Stomach (tissue), 9 donors: ENCODE data around the gene ACIN1. TPM values are rescaled to one million over a fixed set of nuclear protein-coding genes. Genes with fewer than 3 reads are reported as not detected.
"Not testable (repeated sequence)": the region's sequence is repeated elsewhere in the genome, so short reads cannot be mapped to it uniquely, and the experiment has no call there.

Experiments
- DNase-seq, 2 donors: peaks; one replicate each; pipeline versions ENCODE4 v3.0.0 to v3.0.0-alpha.2; 2013 to 2019
- H3K27ac ChIP-seq, 5 donors: fragments of 200-600 bp in 4 of 5; sonication (generic) in 4 of 5; one replicate each; pipeline ENCODE4 v1.5.1; 2013 to 2019; ENCODE audit warnings: mild to moderate bottlenecking in 1 of 5, moderate library complexity in 1 of 5
- H3K27me3 ChIP-seq, 3 donors: fragments of 200-600 bp; sonication (generic); one replicate each; pipeline ENCODE4 v1.5.1; 2017 to 2019; ENCODE audit warnings: mixed run types in 1 of 3
- H3K36me3 ChIP-seq, 4 donors: fragments of 200-600 bp; sonication (generic); 1 replicate in 3 of 4; 2 replicates in 1 of 4; pipeline ENCODE4 v1.5.1; 2016 to 2019
- H3K4me1 ChIP-seq, 4 donors: fragments of 200-600 bp; sonication (generic); one replicate each; pipeline ENCODE4 v1.5.1; 2016 to 2019
- H3K4me3 ChIP-seq, 4 donors: fragments of 200-600 bp; sonication (generic) in 3 of 4; one replicate each; pipeline ENCODE4 v1.5.1; 2016 to 2019; ENCODE audit warnings: mild to moderate bottlenecking in 1 of 4
- H3K9me3 ChIP-seq, 4 donors: fragments of 200-600 bp; sonication (generic); one replicate each; pipeline ENCODE4 v1.5.1; 2016 to 2019
- EP300 ChIP-seq: sonication (generic); formaldehyde crosslinking; IDR thresholded peaks from one replicate; pipeline ENCODE4 v1.6.1; 2017; ENCODE audit warnings: antibody characterized with exemption
- POLR2A ChIP-seq, 4 donors: fragments of 450-650 bp; IDR thresholded peaks; one replicate each; pipeline ENCODE4 v1.6.1; 2016; ENCODE audit warnings: antibody characterized with exemption in 4 of 4, control low read depth in 2 of 4, mild to moderate bottlenecking in 1 of 4, moderate library complexity in 1 of 4
- POLR2AphosphoS5 ChIP-seq, 3 donors: sonication (generic); formaldehyde crosslinking; IDR thresholded peaks; one replicate each; pipeline ENCODE4 v1.6.1; 2016; ENCODE audit warnings: antibody characterized with exemption in 3 of 3
- WGBS, 5 donors: extraction: QIAGEN DNeasy Blood & Tissue Kit in 3 of 5; methylation state at CpG; one replicate each; pipeline versions ENCODE4 v1.1.5 to v1.1.7; 2013 to 2018; 5-methylcytosine and 5-hydroxymethylcytosine counted together
- intact Hi-C: fragments of 100-400 bp; cut with DNase I; formaldehyde crosslinking; loops from one replicate; pipeline ENCODE4 v1.15.1; 2023; ENCODE audit warnings: low total_unique reads
- polyA plus RNA-seq, 3 donors: library from polyadenylated mRNA; stranded (reverse); fragments of 200-250 nt; gene quantifications; one replicate each; pipeline ENCODE4 v1.2.3, GENCODE V29; 2013
- total RNA-seq, 5 donors: library from RNA; depleted of rRNA; stranded (reverse); fragments of >200 nt; gene quantifications; one replicate each; pipeline versions ENCODE4 v1.1.0 to v1.2.3, GENCODE V29; 2014 to 2016
- TF ChIP-seq, protein P1 (sequence below), 7 experiments: fragments of 450-650 bp in 4 of 7; fragments of 200-600 bp in 3 of 7; sonication (generic) in 3 of 7; IDR thresholded peaks; one replicate each; pipeline ENCODE4 v1.5.1; 2016 to 2019; ENCODE audit warnings: antibody characterized with exemption in 7 of 7, control low read depth in 2 of 7, mild to moderate bottlenecking in 1 of 7
- donor health status: healthy with polysubstance abuse.
- donor health status: Bipolar disorder and iron deficiency.
- donor health status: healthy.

Gene ACIN1
- total and polyA plus RNA-seq, 8 donors = 37.1 to 232 (median 117) TPM

DNA sequence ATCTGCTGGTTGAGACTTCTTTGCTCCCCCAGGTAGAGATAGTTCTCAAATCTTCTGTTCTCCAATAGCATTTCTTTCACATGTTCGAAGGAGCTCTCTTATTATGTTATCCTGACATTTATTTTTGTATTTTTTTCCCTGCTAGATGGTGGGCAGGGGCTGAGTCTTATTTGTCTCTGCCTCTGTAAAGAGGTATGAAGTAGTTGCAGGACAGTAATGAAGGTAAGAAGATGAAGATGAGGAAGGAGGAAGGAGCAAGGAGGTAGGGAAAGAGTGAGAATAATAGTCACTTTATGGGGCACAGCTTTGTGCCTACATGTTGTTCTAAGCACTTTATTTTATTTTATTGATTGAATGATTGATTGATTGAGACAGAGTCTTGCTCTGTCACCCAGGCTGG lies 14.8 kb upstream of the ACIN1 start:
- no peak overlapping the region for H3K4me3 ChIP-seq
- peaks cover 0 to 52% (median 16%) of the 10 kb centered on the region in 3 donors for H3K27me3 ChIP-seq
- H3K36me3 ChIP-seq = no peaks in the 10 kb centered on the region
- intact Hi-C loops = no loop called here
- no peak for TF ChIP-seq EP300
- no peak for TF ChIP-seq POLR2AphosphoS5 (IDR thresholded peaks at IDR 0.05)
- TF ChIP-seq POLR2A (IDR thresholded peaks at IDR 0.05) = no peak
- TF ChIP-seq, protein P1, sequence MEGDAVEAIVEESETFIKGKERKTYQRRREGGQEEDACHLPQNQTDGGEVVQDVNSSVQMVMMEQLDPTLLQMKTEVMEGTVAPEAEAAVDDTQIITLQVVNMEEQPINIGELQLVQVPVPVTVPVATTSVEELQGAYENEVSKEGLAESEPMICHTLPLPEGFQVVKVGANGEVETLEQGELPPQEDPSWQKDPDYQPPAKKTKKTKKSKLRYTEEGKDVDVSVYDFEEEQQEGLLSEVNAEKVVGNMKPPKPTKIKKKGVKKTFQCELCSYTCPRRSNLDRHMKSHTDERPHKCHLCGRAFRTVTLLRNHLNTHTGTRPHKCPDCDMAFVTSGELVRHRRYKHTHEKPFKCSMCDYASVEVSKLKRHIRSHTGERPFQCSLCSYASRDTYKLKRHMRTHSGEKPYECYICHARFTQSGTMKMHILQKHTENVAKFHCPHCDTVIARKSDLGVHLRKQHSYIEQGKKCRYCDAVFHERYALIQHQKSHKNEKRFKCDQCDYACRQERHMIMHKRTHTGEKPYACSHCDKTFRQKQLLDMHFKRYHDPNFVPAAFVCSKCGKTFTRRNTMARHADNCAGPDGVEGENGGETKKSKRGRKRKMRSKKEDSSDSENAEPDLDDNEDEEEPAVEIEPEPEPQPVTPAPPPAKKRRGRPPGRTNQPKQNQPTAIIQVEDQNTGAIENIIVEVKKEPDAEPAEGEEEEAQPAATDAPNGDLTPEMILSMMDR (IDR thresholded peaks at IDR 0.05) = no peak
- no peak overlapping the region for H3K27ac ChIP-seq
- DNase-seq = no peak
- H3K9me3 ChIP-seq = no peaks in the 10 kb centered on the region
- WGBS, 5 donors = 68 to 89% (median 86%) methylated on average over 1 of the region's 1 CpG
- H3K4me1 ChIP-seq = peaks cover 0 to 23% (median 12%) of the 10 kb centered on the region in 4 donors

DNA sequence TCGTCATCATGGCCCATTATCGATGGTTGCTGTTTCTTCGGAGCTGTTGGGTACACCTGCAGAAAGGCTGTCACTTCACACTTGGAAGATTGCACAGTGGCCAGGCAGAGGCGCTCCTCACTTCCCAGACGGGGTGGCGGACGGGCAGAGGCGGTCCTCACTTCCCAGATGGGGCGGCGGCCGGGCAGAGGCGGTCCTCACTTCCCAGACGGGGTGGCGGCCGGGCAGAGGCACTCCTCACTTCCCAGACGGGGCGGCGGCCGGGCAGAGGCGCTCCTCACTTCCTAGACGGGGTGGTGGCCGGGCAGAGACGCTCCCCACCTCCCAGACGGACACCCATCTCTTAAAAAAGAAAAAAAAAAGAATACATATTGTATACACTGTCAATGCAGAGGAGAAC lies 13.2 kb upstream of the ACIN1 start:
- Histone ChIP-seq H3K4me1 (peaks cover 0 to 16% (median 4%) of the 10 kb centered on the region in 4 donors), H3K27me3 (peaks cover 0 to 36% (median 10%) of the 10 kb centered on the region in 3 donors)
- DNase-seq, H3K4me3 ChIP-seq, H3K27ac ChIP-seq, H3K9me3 ChIP-seq, intact Hi-C loops, H3K36me3 ChIP-seq: not testable (repeated sequence)
- WGBS, 5 donors = 91 to 92% (median 91%) methylated on average over 19 to 24 of the region's 24 CpGs

DNA sequence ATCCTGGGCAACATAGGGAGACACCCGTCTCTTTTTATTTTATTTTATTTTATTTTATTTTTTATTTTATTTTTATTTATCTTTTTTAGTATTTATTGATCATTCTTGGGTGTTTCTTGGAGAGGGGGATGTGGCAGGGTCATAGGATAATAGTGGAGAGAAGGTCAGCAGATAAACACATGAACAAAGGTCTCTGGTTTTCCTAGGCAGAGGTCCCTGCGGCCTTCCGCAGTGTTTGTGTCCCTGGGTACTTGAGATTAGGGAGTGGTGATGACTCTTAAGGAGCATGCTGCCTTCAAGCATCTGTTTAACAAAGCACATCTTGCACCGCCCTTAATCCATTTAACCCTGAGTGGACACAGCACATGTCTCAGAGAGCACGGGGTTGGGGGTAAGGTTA lies 12.7 kb upstream of the ACIN1 start:
- intact Hi-C loops, H3K36me3 ChIP-seq, DNase-seq, H3K27ac ChIP-seq, H3K9me3 ChIP-seq, H3K4me3 ChIP-seq: not testable (repeated sequence)
- 76 to 88% (median 81%) methylated on average over 2 to 5 of the region's 5 CpGs for WGBS, 5 donors
- Histone ChIP-seq H3K4me1 (peaks cover 0 to 12% (median under 1%) of the 10 kb centered on the region in 4 donors), H3K27me3 (peaks cover 0 to 30% (median 10%) of the 10 kb centered on the region in 3 donors)

DNA sequence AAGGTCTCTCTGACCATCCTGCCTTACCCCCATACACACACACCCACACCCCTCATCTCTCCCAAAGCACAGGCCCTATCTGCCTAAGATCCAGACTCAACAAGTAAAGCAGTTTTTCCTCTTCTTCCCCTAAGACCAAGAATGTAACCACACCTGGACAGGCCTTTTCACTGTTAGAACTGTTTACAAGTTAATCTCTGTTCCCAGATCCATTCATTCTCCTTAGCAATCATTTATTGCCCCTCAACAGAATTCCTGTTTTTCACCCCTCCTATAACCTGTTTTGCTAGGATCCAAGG lies 11.8 kb upstream of the ACIN1 start:
- no peak for DNase-seq
- TF ChIP-seq, protein P1 (IDR thresholded peaks at IDR 0.05) = no peak
- no peak for TF ChIP-seq POLR2A (IDR thresholded peaks at IDR 0.05)
- Histone ChIP-seq H3K4me3 (no peak overlapping the region), H3K27ac (no peak overlapping the region), H3K4me1 (peaks cover 0 to 10% (median 0%) of the 10 kb centered on the region in 4 donors), H3K27me3 (peaks cover 0 to 21% (median 10%) of the 10 kb centered on the region in 3 donors), H3K9me3 (no peaks in the 10 kb centered on the region), H3K36me3 (no peaks in the 10 kb centered on the region)
- intact Hi-C loops = no loop called here

DNA sequence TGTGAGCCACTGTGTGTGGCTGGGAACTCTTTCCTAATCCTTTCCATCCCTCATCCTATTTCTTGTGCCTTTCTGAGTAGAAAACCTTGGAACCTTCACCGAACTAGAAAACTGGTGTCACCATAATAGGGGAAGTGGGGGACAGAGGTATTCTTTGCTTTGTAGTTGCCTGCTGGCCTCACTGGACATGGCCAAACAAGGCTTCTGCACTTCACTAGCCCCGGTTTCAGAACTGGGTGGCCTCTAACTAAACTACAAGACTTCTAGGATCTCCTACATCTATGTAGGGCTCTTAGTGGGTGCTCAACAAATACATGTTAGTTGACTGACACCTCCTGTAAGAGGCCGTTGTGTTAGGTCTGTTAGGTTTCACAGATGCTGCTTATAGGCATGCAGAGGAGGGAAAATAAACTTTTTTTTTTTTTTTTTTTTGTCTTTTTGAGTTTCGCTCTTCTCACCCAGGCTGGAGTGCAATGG lies 10.4 kb upstream of the ACIN1 start:
- TF ChIP-seq POLR2A (IDR thresholded peaks at IDR 0.05) (no peak), POLR2AphosphoS5 (IDR thresholded peaks at IDR 0.05) (no peak), EP300 (no peak)
- TF ChIP-seq, protein P1 (IDR thresholded peaks at IDR 0.05) = no peak
- no peak overlapping the region for H3K27ac ChIP-seq
- 83 to 96% (median 88%) methylated on average over 4 of the region's 4 CpGs for WGBS, 5 donors

More for the DNA sequence above, 10.4 kb upstream of the ACIN1 start:
- peaks cover 0 to 8% (median 5%) of the 10 kb centered on the region in 3 donors for H3K27me3 ChIP-seq
- no peak overlapping the region for H3K4me3 ChIP-seq
- peaks cover 0 to 10% (median 0%) of the 10 kb centered on the region in 4 donors for H3K4me1 ChIP-seq
- DNase-seq = no peak
- H3K9me3 ChIP-seq = no peaks in the 10 kb centered on the region
- H3K36me3 ChIP-seq = no peaks in the 10 kb centered on the region
- intact Hi-C loops = no loop called here
